Fibroblast of lung (primary cell): ENCODE measurements around the gene LMO7. TPM values are rescaled to one million over a fixed set of nuclear protein-coding genes. Genes with fewer than 3 reads are reported as not detected.

ENCODE experiments used
- DNase-seq, 2 donors: peaks; one replicate each; pipeline versions ENCODE4 v3.0.0 to v3.0.0-alpha.2; 2010; ENCODE audit warnings: low read depth in 2 of 2
- H2AFZ ChIP-seq: 2 replicates; pipeline ENCODE4 v1.5.1; 2012; ENCODE audit warnings: low read length, control low read depth, inconsistent platforms
- H3K27ac ChIP-seq: 2 replicates; pipeline ENCODE4 v1.5.1; 2011; ENCODE audit warnings: low read length, control low read depth; ENCODE audit not compliant: insufficient read depth
- H3K27me3 ChIP-seq: 2 replicates; pipeline ENCODE4 v1.5.1; 2011; ENCODE audit warnings: mild to moderate bottlenecking, low read length; ENCODE audit not compliant: control insufficient read depth, insufficient read depth
- H3K36me3 ChIP-seq: 2 replicates; pipeline ENCODE4 v1.5.1; 2011; ENCODE audit warnings: low read length; ENCODE audit not compliant: control insufficient read depth, insufficient read depth
- H3K4me1 ChIP-seq: 2 replicates; pipeline ENCODE4 v1.5.1; 2011; ENCODE audit warnings: low read length; ENCODE audit not compliant: control insufficient read depth, insufficient read depth; ENCODE audit errors: extremely low read depth
- H3K4me2 ChIP-seq: 2 replicates; pipeline ENCODE4 v1.5.1; 2011; ENCODE audit warnings: low read length, control low read depth; ENCODE audit not compliant: insufficient read depth; ENCODE audit errors: extremely low read depth
- H3K4me3 ChIP-seq, 4 experiments: fragments of 200-600 bp in 1 of 4; sonication (generic) in 1 of 4; replicated peaks in 1 of 4; 2 replicates each; pipeline ENCODE4 v1.5.1; 2011 to 2016; ENCODE audit warnings: low read length in 4 of 4, low read depth in 3 of 4, mild to moderate bottlenecking in 3 of 4, control low read depth in 2 of 4, inconsistent platforms in 1 of 4, mixed read lengths in 1 of 4; ENCODE audit not compliant: insufficient read depth in 1 of 4; ENCODE audit errors: control extremely low read depth in 1 of 4
- H3K79me2 ChIP-seq: 2 replicates; pipeline ENCODE4 v1.5.1; 2012; ENCODE audit warnings: mild to moderate bottlenecking, low read length, inconsistent platforms; ENCODE audit not compliant: control insufficient read depth, insufficient read depth
- H3K9ac ChIP-seq: 2 replicates; pipeline ENCODE4 v1.5.1; 2011; ENCODE audit warnings: mild to moderate bottlenecking, low read length, control low read depth; ENCODE audit not compliant: insufficient read depth
- H3K9me3 ChIP-seq: 2 replicates; pipeline ENCODE4 v1.5.1; 2012; ENCODE audit warnings: low read depth, low read length; ENCODE audit not compliant: control insufficient read depth, insufficient read depth
- H4K20me1 ChIP-seq: 2 replicates; pipeline ENCODE4 v1.5.1; 2011; ENCODE audit warnings: low read length; ENCODE audit not compliant: control insufficient read depth, insufficient read depth; ENCODE audit errors: extremely low read depth
- EZH2 ChIP-seq: IDR thresholded peaks from 2 replicates; pipeline ENCODE4 v1.5.1; 2012; ENCODE audit warnings: low read length, control low read depth, mild to moderate bottlenecking; ENCODE audit errors: missing control alignments
- polyA plus RNA-seq, 2 donors: library from polyadenylated mRNA; depleted of rRNA in 1 of 2; stranded (reverse) in 1 of 2; unstranded in 1 of 2; fragments of >200 nt; gene quantifications; 2 replicates each; pipeline ENCODE4 v1.2.1, GENCODE V29; 2011 to 2012; ENCODE audit warnings: missing spikeins in 1 of 2
- total RNA-seq: library from RNA; depleted of rRNA; stranded (reverse); fragments of >200 nt; gene quantifications from 2 replicates; pipeline ENCODE4 v1.2.1, GENCODE V29; 2014
- TF ChIP-seq, protein P1 (sequence below), 2 donors: IDR thresholded peaks in 1 of 2; conservative IDR thresholded peaks in 1 of 2; 1 replicate in 1 of 2; 2 replicates in 1 of 2; pipeline ENCODE4 v1.5.1; 2011 to 2012; ENCODE audit warnings: low read length in 2 of 2, control low read depth in 1 of 2, inconsistent platforms in 1 of 2, low read depth in 1 of 2, mild to moderate bottlenecking in 1 of 2

The LMO7 gene
- total and polyA plus RNA-seq, 2 donors (not counting 1 experiment from before 2014, with no cell fraction given), result 71.9 to 226 TPM

DNA sequence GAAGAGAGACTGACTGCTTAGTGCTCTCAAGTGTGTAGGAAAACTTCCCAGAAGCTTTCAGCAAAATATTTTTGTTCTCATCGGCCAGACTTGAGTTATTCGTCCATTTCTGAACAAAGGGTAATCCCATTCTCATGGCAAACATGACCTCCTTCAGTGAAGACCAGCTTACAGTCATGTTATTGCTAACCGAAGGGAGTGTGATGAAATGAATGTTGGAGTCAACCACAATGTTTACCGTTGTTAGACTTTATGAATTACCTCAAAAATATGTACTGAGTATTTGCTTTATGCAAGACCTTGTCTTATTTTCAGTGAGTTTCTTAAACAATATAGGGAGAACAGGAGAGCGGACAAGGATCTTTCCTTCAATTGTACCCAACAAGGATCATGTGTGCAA is 228.6 kb downstream of the LMO7 start:
- H2AFZ ChIP-seq, result no peak overlapping the region
- no peak overlapping the region for H3K27ac ChIP-seq
- no peaks in the 10 kb centered on the region for H3K9me3 ChIP-seq
- no peaks in the 10 kb centered on the region for H3K27me3 ChIP-seq
- no peak overlapping the region for H3K9ac ChIP-seq
- peaks cover 2% of the 10 kb centered on the region for H3K4me1 ChIP-seq
- DNase-seq, result peak; percentile 70 to 91
- H4K20me1 ChIP-seq, result no peaks in the 10 kb centered on the region
- no peak overlapping the region for H3K4me3 ChIP-seq
- no peak overlapping the region for H3K4me2 ChIP-seq
- no peaks in the 10 kb centered on the region for H3K79me2 ChIP-seq
- no peaks in the 10 kb centered on the region for H3K36me3 ChIP-seq
- TF ChIP-seq EZH2, result no peak
- TF ChIP-seq, protein P1, sequence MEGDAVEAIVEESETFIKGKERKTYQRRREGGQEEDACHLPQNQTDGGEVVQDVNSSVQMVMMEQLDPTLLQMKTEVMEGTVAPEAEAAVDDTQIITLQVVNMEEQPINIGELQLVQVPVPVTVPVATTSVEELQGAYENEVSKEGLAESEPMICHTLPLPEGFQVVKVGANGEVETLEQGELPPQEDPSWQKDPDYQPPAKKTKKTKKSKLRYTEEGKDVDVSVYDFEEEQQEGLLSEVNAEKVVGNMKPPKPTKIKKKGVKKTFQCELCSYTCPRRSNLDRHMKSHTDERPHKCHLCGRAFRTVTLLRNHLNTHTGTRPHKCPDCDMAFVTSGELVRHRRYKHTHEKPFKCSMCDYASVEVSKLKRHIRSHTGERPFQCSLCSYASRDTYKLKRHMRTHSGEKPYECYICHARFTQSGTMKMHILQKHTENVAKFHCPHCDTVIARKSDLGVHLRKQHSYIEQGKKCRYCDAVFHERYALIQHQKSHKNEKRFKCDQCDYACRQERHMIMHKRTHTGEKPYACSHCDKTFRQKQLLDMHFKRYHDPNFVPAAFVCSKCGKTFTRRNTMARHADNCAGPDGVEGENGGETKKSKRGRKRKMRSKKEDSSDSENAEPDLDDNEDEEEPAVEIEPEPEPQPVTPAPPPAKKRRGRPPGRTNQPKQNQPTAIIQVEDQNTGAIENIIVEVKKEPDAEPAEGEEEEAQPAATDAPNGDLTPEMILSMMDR (conservative IDR thresholded peaks at IDR 0.05 in 1 of 2, IDR thresholded peaks at IDR 0.05 in 1 of 2; ENCODE audit: low read depth in 1 of 2, low read length in 2 of 2), result no peak

DNA sequence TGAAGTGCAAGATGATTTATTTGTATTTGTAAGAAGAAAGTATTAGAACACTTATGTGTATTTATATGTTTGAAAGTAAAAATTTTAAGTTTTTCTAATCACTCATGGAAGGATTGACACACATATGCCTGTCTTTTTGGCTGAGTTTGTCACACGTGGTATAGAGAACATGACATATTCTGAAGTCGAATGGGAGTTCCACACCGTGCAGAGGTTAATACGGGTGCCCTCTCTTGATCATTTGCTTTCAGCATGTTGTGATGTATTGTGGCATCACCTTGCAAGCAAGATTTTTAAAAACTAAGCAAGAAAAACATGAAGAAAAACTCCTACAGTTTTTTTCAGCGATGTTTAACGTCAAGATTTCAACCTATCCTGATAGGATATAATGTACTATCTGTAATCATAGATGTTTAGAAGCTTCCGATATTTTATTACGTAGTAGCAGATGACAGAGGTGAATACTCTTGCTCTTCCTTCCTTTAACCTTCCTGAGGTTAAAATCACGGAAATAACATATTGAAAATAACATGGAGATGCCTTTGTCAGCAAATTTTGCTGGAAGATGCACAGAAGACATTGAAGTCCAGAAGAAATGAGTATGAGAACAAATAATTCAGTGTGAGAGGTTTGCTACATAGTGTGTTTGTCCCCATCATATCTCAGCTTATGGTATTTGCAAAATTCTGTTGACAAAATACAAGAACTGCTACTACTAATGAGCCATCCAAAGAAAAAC is 231.4 kb downstream of the LMO7 start:
- Histone ChIP-seq H3K4me3 (no peak overlapping the region), H3K79me2 (no peaks in the 10 kb centered on the region), H3K4me2 (no peak overlapping the region), H3K9me3 (no peaks in the 10 kb centered on the region), H3K36me3 (no peaks in the 10 kb centered on the region), H3K9ac (no peak overlapping the region), H3K4me1 (peaks cover 2% of the 10 kb centered on the region), H4K20me1 (no peaks in the 10 kb centered on the region), H2AFZ (no peak overlapping the region), H3K27me3 (no peaks in the 10 kb centered on the region), H3K27ac (no peak overlapping the region)
- DNase-seq, result no peak
- no peak for TF ChIP-seq EZH2
- TF ChIP-seq, protein P1 (conservative IDR thresholded peaks at IDR 0.05 in 1 of 2, IDR thresholded peaks at IDR 0.05 in 1 of 2; ENCODE audit: low read depth in 1 of 2, low read length in 2 of 2), result no peak

DNA sequence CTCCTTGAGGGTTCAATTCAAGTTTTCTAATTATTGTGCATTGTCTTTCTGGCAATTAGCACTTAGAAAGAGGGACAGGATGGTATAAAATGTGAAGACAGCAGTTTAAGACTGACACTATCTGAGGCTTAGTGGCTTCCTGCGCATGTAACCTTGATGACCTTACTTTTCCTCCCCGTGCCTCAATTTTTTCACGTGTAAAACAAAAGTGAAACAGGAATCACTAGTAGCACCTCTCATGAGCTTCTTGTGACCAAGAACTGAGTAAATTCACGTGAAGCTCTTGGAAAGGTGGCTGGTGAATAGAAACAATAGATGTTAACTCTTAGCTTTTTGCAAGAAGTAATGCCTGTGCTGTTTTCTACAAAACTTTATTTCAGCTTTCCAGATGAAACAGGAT is 233.9 kb downstream of the LMO7 start:
- H3K9me3 ChIP-seq, result no peaks in the 10 kb centered on the region
- H4K20me1 ChIP-seq, result no peaks in the 10 kb centered on the region
- no peaks in the 10 kb centered on the region for H3K27me3 ChIP-seq
- no peak for TF ChIP-seq EZH2
- TF ChIP-seq, protein P1 (conservative IDR thresholded peaks at IDR 0.05 in 1 of 2, IDR thresholded peaks at IDR 0.05 in 1 of 2; ENCODE audit: low read depth in 1 of 2, low read length in 2 of 2), result no peak
- H3K27ac ChIP-seq, result no peak overlapping the region
- no peak overlapping the region for H2AFZ ChIP-seq
- H3K9ac ChIP-seq, result no peak overlapping the region
- no peaks in the 10 kb centered on the region for H3K4me1 ChIP-seq
- H3K4me2 ChIP-seq, result peak overlapping the region; percentile 91
- H3K4me3 ChIP-seq, result no peak overlapping the region
- DNase-seq, result no peak
- H3K79me2 ChIP-seq, result no peaks in the 10 kb centered on the region
- H3K36me3 ChIP-seq, result no peaks in the 10 kb centered on the region
